HuH-7 (cell line): ENCODE data around the gene CARD9.

Experiments
- DNase-seq: peaks from one replicate; pipeline ENCODE4 v3.0.0; 2011; ENCODE audit warnings: low spot score

The CARD9 gene

DNA sequence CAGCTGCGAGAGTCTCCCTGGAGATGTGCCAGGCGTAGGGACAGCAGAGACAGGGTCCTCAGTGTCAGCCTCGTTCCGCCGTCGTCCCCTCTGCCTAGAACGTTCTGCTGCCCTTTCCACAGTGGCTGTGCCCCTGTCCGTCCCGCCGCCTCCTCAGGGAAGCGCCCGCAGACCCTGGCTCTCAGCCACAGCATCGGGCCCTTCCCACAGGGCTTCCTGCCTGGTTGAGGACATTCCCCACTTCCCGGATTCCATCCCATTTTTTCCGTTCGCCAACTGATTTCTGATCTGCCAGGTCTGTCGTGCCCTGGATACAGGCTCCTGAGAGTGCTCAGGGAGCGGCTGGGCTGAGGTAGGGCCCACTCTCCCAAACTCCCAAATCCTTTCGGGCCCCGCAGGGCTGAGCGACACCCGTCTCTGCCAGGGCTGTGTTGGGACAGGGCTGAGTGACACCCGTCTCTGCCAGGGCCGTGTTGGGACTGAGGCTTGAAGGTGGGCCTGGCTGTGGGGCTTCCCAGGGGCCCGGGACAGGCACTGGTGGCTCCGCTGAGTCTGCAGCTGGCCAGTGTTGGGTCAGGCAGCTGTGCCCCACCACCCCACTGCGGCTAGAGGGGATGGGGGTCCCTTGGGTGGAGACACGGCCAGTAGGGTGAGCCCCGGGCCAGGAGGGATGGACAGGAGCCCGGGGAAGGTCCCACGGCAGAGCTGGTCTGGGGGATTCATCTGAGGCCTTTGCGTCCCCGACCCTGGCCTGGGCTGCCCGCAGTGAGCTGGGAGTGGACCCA, 25.8 kb downstream of the CARD9 start:
- no peak for DNase-seq

- no peak for DNase-seq
Observed at GRCh38 chr9:136346927-136347465, 26.5 kb downstream of the CARD9 start.

- no peak for DNase-seq
Observed at GRCh38 chr9:136346157-136346481, 27.4 kb downstream of the CARD9 start.

DNA sequence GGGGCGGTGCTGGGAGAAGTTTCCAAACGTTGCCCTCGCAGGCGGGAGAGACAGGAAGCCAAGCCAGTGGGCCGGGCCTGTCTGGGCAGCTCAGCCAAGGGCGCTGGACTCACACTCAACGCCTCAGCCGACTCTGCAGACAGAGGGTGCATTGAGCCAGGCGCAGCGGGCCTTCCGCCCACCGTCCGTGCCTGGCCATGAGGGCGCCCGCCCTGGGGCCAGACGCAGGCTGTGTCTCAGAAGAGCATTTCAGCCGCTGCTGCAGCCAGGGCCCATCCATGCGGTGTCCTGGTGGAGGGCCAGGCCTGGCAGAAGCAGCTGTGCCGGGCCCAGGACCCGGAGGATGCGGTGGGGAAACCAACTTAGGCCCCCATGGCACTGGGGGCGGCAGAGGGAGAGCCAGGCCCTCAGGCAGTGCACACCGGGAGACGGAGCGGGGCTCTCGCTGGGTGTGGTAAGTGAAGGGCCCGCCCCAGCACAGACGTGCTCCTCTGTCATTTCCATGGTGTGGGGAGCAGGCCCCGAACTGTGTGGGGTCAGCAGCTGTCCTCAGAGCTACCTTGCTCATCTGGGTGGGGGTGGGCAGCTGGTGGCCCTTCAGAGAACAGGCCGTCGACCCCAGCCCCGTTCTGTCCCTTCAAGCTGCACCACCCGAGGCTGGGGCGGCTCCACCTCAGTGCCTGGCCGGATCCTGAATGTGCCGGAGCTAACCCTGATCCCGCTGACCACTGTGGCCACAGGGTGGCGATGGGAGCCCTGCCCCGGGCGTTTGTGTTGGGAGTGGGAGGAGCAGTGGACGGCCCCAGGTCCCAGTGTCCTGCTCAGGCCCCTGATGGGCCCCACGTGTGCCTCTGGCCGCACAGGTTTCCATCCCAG, 27.9 kb downstream of the CARD9 start:
- peak; percentile 96 for DNase-seq

DNA sequence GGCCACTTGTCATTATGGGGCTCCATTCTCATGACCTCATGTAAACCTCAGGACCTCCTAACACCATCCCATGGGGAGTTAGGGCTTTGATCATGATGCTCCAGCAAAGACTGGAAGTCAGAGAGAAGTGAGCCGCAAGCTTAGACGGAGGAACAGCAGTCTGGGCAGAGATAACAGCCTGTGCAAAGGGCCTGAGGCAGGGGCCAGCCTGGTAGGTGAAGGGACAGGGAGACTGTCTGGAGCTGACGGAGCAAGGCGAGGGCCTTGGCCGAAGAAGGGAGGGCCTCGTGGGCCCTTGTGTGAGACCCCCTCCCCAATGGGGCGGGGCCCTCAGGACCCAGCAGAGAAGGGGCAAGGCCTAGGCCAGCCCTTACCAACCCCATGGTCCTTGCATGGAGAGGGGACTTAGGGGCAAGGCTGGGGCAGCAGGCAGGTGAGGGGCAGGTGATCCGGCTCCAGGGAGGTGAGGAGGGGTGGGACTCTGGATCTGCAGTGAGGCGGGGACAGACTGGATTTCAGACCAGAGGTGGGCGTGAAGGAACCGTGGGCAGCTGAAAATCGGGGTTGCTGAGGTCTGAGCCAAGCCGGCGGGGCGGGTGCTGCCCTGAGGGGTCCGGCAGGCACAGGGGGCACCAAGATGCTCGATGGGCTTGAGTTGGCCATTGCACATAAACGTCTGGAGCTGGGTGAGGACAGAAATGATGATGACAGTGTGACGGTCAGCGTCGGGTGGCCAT, 28.8 kb downstream of the CARD9 start:
- no peak for DNase-seq

- no peak for DNase-seq
Observed at GRCh38 chr9:136343884-136344269, 29.6 kb downstream of the CARD9 start.

DNA sequence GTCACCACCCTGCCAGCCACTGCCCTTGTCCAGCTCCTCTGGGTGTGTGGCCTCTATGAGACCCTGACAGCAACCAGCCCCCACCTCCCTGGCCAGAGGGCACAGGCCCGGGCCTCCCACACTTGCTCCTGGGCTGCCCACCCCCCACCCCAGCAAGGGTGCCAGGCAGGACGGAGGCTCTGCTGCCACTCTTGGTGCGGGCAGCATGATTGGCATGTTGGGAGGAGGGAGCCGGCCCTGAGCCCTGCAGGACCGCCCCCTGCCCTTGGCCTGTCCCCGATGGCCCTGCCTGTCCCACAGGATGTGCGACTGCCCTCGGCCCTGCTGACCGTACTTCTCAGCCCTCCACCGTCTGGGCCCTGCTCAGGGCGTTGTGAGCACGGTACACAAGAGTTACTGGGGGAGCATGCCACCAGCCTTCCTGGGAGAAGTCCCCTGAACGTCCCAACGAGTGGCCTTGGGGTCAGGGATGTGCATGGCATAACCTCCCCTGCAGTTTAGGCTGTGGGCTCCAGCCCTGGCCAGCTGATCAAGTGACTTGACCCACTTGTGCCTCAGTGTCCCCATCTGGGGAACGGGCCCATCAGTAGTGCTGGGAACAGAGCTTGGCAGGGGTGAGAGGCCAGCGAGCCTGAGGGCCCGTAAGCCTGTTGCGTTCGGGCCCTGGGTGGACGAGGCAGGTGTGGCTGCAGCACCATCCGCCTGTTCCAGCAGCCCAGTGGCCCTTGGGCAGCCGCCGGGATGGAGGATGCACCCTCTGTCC, 30.2 kb downstream of the CARD9 start:
- DNase-seq, result no peak

- no peak for DNase-seq
Observed at GRCh38 chr9:136342181-136343120, 31.0 kb downstream of the CARD9 start.

GRCh38 chr9:136341769-136342168, 31.7 kb downstream of the CARD9 start:
- no peak for DNase-seq

DNA sequence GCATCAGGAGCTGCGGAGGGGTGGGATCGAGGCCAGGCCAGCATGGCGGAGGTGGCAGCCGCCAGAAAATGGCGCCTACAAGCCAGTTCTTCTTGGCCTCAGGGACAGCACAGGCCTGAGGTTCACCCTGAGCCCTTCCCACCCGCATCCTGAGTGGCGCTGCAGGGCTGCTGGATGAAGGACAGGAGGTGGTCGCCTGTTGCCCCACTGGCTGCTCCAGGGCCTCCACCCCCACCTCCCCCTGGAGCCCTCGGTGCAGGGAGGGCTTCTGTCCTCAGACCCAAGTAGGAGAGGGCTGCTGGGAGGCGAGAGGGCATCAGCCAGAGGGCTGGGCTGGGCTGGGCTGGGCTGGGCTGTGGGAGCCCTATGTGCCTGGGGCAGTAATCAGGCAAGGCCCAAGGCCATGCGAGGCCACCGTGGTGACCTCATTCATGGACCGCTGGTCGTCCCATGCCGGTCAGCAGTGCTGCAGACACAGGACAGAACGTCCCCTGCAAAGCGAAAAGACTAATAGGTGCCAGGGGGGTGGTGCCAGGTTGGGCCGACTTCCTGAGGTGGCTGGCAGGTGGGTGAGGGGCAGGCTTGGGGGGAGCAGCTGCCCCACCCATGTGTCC, 32.3 kb downstream of the CARD9 start:
- no peak for DNase-seq

GRCh38 chr9:136340356-136341041, 33.0 kb downstream of the CARD9 start:
- no peak for DNase-seq

- no peak for DNase-seq
Observed at GRCh38 chr9:136339958-136340310, 33.5 kb downstream of the CARD9 start.

GRCh38 chr9:136339173-136339957, 34.1 kb downstream of the CARD9 start:
- peak; percentile 97 for DNase-seq

- no peak for DNase-seq
Observed at GRCh38 chr9:136338511-136338910, 35.0 kb downstream of the CARD9 start.

DNA sequence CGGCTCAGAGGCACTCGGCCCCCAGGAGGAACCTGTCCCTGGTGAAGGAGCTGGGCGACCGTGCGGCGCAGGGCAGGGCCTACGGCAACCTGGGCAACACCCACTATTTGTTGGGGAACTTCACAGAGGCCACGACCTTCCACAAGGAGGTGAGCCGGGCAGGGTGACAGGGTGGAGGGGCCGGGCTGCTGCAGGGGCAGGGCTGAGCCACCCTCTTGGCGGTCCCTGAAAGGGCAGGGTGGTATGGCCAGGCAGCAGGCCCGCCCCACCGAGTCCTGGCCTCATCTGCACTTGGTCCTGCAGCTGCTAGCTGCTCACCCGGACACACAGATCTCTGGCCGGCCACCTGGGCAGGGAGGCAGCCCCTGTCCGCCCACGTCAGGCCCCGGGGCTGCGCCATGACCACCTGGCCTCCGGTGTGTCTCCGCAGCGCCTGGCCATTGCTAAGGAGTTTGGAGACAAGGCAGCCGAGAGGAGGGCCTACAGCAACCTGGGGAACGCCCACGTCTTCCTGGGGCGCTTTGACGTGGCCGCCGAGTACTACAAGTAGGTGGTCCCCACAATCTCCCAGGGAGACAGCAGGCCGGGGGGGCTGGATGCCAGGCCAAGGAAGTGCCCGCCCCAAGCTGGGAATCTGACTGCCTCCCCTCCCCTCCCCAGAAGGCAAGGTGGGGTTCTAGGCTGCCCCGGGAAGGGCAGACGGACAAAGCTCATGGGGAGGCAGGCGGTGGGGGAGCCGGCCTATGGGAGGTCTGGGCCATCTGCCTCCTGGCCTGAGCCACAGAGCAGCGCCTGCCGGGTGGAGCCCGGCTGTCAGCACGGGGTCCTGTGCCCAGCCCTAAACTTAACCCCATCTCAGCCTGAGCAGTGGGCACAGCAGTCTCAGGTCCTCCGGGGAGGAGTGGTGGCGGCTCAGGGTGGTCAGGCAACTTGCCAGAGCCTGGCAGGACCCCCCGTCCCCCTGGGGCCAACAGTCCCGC, 35.8 kb downstream of the CARD9 start:
- DNase-seq, result no peak

DNA sequence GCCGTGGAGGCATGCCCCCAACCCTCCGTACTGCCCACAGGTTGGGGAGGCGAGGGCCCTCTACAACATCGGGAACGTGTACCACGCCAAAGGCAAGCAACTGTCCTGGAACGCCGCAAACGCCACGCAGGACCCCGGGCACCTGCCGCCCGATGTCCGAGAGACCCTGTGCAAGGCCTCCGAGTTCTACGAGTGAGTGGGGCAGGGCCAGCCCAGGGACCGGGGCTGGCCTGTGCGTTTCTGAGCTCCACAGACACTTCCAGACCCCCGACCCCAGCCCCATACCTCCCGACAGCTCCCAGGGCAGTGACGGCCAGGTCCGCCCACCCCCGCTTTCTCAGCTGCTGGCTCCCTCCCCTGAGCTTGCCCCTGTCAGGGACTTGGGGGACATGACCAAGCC, 36.6 kb downstream of the CARD9 start:
- no peak for DNase-seq

- no peak for DNase-seq
Observed at GRCh38 chr9:136336156-136336870, 37.2 kb downstream of the CARD9 start.
